Measurements from ENCODE around the gene HOXB4.

The HOXB4 gene

GRCh38 chr17:48615047-48615962, 37.2 kb upstream of the HOXB4 start, which contains the start of gene HOXB8:
TSS of gene HOXB8 (minus strand) at chr17:48615292. CDS start at chr17:48614704, 588 bp downstream.
- no peak for DNase-seq (ENCODE audit: low read depth)

- DNase-seq (ENCODE audit: low read depth) = no peak
Measured at GRCh38 chr17:48613862-48614694, 35.9 kb upstream of the HOXB4 start.

GRCh38 chr17:48612854-48613691, 34.9 kb upstream of the HOXB4 start:
- DNase-seq (ENCODE audit: low read depth) = no peak

- no peak for DNase-seq (ENCODE audit: low read depth)
Measured at GRCh38 chr17:48612456-48612853, 34.3 kb upstream of the HOXB4 start.

GRCh38 chr17:48611681-48612455, 33.7 kb upstream of the HOXB4 start:
- no peak for DNase-seq (ENCODE audit: low read depth)

GRCh38 chr17:48611213-48611612, 33.1 kb upstream of the HOXB4 start:
- no peak for DNase-seq (ENCODE audit: low read depth)

GRCh38 chr17:48610282-48611211, 32.4 kb upstream of the HOXB4 start, which contains the start of gene HOXB7:
TSS of gene HOXB7 (minus strand) at chr17:48611017. CDS start at chr17:48610918, 99 bp downstream.
- peak; percentile 55 for DNase-seq (ENCODE audit: low read depth)

- no peak for DNase-seq (ENCODE audit: low read depth)
Measured at GRCh38 chr17:48609759-48610281, 31.7 kb upstream of the HOXB4 start.

- no peak for DNase-seq (ENCODE audit: low read depth)
Measured at GRCh38 chr17:48609033-48609432, 30.9 kb upstream of the HOXB4 start.

- no peak for DNase-seq (ENCODE audit: low read depth)
Measured at GRCh38 chr17:48608494-48608834, 30.3 kb upstream of the HOXB4 start.

- DNase-seq (ENCODE audit: low read depth) = no peak
Measured at GRCh38 chr17:48606892-48607614, 28.9 kb upstream of the HOXB4 start.

- no peak for DNase-seq (ENCODE audit: low read depth)
Measured at GRCh38 chr17:48605991-48606891, 28.1 kb upstream of the HOXB4 start.

GRCh38 chr17:48605409-48605919, 27.3 kb upstream of the HOXB4 start:
- no peak for DNase-seq (ENCODE audit: low read depth)

- DNase-seq (ENCODE audit: low read depth) = no peak
Measured at GRCh38 chr17:48604770-48605329, 26.7 kb upstream of the HOXB4 start, which contains the start of gene HOXB6. TSS of gene HOXB6 (minus strand) at chr17:48604986. CDS start at chr17:48598150, 6,836 bp downstream.

- DNase-seq (ENCODE audit: low read depth) = no peak
Measured at GRCh38 chr17:48603959-48604769, 26.0 kb upstream of the HOXB4 start.

All from activated T-cell treated with anti-CD3 and anti-CD28 coated beads for 24 hours (primary cell).